Lower leg skin (tissue), 3 donors: Measurements from ENCODE around the gene SMAD6.

Experiments
- POLR2A ChIP-seq, 2 donors: fragments of 450-650 bp; IDR thresholded peaks; one replicate each; pipeline ENCODE4 v1.6.1; 2016 to 2017; ENCODE audit warnings: antibody characterized with exemption in 2 of 2, mild to moderate bottlenecking in 1 of 2, moderate library complexity in 1 of 2
- TF ChIP-seq, protein P1 (sequence below), 3 donors: fragments of 450-650 bp; IDR thresholded peaks; one replicate each; pipeline ENCODE4 v1.5.1; 2016; ENCODE audit warnings: antibody characterized with exemption in 3 of 3, mild to moderate bottlenecking in 3 of 3, moderate library complexity in 2 of 3

DNA sequence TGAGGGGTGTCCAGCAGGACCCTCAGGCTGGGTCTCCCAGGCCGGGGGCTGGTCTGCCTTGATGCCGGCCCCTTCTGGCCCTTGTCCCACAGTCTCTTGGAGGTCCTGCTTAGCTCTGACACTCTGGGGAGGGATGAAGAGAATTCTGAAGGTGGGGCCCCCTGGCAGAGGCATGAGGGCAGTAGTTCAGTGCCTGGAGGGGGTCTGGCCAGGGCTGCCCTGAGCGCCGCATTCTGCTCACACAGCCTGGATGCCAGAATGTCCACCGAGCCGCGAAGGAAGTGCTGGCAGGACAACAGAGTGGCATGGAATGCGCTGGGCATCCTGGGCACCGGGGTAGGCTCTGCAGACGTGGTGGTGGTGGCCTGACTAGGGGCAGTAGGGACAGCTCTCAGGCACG lies 55.5 kb downstream of the SMAD6 start:
- TF ChIP-seq, protein P1, sequence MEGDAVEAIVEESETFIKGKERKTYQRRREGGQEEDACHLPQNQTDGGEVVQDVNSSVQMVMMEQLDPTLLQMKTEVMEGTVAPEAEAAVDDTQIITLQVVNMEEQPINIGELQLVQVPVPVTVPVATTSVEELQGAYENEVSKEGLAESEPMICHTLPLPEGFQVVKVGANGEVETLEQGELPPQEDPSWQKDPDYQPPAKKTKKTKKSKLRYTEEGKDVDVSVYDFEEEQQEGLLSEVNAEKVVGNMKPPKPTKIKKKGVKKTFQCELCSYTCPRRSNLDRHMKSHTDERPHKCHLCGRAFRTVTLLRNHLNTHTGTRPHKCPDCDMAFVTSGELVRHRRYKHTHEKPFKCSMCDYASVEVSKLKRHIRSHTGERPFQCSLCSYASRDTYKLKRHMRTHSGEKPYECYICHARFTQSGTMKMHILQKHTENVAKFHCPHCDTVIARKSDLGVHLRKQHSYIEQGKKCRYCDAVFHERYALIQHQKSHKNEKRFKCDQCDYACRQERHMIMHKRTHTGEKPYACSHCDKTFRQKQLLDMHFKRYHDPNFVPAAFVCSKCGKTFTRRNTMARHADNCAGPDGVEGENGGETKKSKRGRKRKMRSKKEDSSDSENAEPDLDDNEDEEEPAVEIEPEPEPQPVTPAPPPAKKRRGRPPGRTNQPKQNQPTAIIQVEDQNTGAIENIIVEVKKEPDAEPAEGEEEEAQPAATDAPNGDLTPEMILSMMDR (IDR thresholded peaks at IDR 0.05), result no peak
- TF ChIP-seq POLR2A (IDR thresholded peaks at IDR 0.05), result no peak
